ENCODE data around the gene CALHM4.

The CALHM4 gene

DNA sequence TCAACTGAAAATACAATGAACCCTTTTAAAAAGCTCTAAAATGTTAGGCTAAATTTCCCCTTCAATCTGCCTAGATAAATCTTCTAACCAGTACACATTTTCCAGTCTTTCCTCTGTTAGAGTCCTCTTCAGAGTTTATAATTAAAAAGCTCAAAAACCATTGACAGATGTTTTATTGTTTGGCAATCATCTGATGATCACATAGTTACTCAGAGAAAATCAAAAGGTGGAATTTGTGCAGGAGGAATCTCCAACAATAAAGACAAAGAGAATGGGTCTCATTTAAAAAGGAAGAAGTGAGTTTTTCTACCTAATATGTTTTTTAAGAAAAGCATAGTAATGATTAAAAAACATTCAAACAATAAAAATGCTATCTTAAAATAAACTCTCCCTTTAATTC is 11.1 kb upstream of the CALHM4 start:
- DNase-seq: no peak

DNA sequence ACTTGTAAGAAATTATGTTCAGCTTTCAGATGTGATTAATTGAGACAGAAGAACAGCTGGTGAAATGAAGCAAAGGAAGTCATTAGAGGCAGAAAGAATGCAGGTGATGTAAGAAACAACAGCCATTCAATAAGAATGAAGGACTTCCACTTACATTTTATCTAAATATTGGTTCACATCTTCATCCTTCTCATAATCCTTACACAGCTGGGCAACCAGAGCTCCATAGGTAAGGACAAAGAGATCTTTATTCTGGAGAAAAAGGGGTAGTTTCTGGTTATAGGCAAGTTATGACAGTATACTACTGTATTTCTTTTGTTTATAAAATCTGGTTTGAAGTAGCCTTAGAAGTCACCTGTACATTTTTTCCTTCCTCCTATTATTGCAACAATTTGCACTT is 10.4 kb upstream of the CALHM4 start:
- peak in 1 of 2 experiments; percentile 24 for DNase-seq

DNA sequence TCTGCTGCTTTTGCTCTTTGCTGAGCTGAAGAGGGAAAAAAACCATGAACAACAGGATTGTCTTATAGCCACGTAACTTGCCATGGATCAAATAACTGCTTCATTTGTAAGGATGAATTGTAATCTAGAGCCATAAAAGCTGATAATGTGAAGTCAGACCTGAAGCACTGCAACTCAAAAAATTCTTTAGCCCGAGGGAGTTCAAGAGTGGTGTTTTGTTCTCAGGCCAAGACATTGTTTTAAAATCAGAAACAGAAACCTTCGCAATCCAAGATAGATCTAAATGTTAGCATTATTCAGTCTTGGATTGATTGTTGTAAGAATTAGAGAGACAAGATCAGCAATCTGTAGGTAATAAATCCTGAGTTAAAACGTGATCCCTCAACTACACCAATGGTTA is 7.9 kb upstream of the CALHM4 start, which contains the start of gene TRAPPC3L:
Gene TRAPPC3L (minus strand): TSS at position 34 of the 400 bp plus-strand sequence. CDS start 170 bp downstream, outside the sequence.
- DNase-seq: no peak

DNA sequence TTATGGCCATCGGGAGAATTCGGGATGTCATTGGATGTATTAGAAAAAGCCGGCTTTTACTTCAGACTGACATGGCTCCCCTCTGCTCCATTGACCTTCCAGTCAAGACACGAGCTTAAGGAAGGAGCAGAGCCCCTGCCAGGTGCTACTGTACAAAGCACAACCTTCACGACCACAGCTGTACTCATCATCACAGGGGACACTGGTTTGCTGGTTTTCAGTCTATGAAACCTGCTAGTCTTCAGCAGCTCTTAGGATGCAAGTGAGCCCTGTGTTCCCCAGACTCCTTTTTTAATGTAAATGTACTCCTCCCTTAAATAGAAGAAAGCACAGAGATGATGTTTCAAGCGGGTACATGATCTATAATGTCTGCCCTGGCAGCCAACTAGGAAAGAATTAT is 6.2 kb upstream of the CALHM4 start:
- DNase-seq: no peak

DNA sequence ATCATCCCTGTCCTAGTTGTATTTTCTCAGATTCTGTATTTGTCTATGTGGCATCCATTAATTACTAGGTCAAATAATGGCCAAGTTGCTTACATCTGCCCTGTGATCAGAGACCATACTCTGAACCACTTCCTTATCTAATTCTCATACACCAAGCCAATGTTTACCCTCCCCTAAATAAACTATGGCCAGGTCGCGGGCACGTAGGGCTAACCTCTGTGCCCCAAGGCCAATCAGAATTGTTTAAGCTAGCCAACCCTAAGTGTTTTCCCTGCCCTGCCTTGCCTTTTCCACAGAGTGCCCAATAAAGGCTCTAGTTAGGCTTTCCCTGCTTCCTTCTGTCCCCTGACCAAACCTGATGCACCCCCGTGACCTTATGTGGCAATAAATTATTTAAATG is 2.8 kb upstream of the CALHM4 start:
- DNase-seq: no peak

DNA sequence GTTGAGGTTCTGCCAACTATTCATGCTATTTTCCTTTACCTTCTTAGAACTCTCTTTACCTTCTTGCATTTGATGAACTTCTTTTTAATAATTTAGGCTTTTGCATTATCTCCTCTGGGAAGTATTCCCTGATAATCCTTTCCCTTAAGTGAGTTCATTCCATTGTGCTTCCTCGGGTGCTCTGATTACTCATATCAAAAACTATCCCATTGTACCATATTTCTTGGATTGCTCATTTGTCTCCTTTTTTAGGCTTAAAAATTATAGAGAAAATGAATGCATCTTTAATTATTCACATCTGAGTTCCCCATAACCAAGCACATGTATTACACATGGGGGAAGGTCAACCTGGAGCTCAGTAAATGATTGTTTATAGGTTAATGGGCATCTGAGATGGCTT is 2.5 kb downstream of the CALHM4 start:
- DNase-seq: no peak

DNA sequence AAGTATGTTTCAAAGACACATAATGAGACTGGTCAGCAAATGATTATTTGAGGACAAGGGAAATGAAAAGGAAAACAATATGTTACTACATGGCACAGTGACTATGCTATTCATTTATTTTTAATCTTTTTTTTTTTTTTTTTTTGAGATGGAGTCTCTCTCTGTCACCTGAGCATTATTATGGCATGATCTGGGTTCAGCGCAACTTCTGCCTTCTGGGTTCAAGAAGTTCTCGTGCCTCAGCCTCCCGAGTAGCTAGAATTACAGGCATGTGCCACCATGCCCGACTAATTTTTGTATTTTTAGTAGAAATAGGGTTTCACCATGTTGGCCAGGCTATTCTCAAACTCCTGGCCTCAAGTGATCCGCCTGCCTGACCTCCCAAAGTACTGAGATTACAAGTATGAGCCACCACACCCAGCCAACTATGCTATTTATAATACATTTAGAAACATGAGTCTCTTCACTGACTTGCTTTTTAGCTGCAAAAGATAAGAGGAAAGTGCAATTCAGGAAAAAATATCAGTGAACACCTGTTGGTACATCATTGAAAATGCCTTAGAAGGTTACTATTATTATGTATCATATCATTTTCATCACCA is 3.4 kb downstream of the CALHM4 start:
- DNase-seq: no peak

DNA sequence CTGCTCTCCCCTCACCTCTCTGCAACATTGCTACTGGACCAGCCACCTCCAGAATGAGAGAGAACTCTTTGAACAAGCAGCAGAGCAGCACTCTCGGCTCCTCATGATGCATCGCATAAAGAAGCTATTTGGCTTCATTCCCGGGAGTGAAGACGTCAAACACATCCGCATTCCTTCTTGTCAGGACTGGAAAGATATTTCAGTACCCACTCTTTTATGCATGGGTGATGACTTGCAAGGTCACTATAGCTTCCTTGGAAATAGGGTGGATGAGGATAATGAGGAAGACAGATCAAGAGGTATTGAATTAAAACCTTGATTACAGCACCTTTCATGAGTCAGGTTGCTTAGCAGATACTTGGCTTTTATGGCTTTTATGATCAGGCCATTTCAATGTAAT is 4.3 kb downstream of the CALHM4 start:
- DNase-seq: no peak

DNA sequence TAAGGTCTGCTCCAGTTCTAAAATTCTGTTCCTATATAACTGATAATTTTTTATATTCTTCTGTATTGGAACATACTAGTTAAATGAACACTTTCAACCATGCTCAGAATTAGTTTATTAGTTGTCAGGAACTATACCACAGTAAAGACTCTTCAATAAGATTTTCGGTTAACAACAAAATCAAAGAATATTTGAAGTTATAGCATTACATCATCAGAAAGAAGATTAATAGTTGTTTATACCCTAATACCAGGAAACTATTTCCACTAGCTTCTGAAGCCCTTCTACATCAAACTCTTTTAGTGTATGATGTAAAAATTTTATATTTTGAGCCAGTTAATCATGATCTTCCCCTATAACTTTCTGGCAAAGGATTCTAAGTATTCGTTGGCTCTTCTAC is 6.6 kb downstream of the CALHM4 start:
- DNase-seq: no peak

DNA sequence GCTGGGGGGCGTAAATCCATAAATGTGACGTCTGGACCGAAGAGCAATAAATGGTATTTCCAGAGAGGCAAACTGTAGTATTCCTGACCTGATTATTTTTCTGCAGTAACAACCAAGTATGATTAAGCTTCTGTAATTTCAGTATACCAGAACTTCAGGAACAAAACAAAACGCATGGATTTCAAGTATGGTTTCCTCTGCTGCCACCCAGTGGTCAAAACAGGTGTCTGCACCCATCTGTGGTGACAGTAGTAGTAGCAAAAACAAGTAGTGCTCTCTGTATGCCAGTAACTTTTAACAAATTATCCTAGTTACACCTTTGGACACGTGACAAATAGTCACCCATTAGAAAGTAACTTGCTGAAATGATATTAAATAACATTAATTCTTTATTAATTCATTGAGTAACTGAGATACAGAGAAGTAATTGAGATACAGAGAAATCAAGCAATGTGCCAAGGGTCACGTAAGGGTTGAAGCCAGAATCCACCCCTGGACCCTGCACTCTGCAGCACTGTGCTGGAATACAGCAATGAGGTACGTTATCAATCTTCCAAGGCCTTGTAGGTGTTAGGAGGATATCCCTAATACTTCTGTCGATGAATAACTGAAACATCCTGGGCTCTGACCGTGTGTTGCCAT is 7.9 kb downstream of the CALHM4 start:
- peak; percentile 9 to 62 for DNase-seq

DNA sequence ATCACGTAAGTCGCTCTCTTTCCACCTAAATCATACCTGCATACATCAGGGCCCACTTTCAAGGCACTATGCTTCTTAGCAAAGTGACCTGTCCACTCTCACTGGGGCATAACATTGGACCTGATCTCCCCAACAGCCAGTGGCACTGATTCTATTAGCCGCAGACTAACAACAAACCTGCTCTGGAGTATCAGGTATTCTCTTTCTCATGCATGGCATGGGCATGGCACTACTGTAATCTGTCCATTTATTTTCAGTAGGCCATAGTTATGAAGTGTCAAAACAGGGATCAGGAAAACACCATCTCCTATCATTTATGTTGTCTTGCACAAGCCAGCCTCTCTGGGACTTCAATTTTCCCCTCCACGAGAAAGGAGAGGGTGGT is 8.5 kb downstream of the CALHM4 start:
- DNase-seq: no peak

DNA sequence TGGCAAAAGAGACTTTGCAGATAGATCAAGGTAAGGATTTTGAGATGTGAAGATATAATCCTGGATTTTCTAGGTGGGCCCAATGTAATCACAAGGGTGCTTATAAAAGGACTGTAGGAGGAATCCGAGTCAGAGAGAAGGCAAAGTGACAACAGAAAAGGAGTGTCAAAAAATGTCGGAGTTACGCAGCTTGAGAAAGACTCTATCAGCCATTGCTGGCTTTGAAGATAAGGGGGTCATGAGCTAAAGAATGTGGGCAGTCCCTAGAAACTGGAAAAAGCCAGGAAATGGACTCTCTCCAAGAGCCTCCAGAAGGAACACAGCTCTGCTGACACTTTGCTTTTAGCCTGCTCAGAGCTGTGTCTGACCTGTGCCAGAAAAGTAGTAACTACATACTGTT is 9.1 kb downstream of the CALHM4 start:
- DNase-seq: no peak

DNA sequence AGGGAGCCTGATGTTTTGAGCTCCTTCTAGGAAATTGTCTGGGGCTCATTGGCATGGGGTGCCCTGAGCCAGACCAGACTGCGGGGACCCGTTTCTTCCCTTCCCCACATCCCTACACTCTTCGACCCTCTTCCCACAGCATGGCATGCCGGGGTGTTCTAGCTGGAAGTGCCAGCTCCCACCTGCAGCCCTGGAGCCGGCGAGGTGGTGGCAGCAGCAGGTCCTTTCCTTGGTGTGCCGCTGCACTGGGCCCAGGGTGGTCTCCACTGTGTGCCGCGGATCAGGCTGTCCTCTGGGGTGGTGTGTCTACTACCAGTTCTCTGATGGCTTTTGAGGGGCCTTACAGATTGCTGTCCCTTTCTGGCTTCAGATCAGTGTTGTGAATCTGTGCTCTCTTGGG is 10.3 kb downstream of the CALHM4 start:
- no peak for DNase-seq

DNA sequence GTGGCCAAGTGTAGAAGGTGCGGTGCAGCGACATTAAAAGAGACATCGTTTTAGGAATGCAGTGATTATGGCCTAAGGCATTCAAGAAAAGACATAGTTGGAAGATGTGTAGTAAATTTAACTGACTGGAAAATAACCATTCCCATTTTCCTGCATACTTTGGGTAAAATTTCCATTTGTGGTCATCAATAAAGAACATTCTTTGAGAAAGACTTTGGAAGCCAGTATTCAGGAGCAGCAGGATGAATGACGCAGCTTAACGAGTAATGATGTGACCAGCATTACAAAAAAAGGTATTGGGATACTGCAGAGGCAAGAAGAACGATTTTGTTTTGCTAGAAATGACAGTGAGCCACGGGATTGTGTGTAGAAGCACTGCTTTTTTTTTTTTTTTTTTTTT is 10.8 kb downstream of the CALHM4 start:
- DNase-seq: no peak

DNA sequence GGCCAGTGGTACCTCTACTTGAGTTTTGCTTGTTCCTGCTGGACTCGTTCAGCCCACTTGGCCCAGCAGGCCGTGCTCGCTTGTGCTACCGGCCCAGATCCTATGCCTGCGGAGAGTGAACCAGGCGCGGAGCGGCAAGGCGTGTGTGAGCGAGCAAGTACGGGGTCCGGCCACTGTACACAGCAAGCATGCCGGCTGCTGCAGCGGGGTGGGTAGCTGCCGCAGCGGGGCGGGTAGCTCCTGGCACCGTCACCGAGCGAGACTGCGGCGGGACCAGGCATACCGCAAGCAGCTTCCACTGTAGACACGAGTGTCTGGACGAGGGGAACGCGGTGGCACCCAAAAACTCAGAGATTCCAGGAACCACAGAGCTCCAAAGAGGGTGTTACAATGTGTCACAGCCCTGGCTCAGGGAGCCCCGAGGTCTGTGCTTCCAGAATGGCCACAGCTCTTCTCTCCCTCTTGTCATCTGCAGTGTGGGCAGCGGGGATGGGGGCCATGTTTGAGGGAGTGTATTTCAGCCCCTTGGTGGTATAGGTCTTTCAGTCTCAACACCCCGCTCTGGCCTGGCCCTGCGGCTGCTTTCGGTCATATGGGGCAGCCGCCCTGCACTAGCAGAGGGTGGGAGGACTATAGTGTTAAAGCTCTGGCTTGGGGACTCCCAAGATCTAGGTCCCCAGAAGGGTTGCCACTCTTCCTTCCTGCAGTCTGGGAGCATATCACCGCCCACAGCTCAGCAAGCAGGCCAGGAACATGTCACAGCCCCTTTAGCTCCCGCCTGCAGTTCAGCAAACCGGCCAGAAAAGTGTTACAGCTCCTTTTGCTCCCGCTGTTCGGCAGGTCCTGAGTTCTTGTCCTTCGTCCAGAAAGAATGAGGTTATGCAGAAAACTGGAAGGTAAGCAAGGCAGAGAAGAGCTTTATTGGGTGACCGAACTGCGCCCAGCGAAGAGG is 11.6 kb downstream of the CALHM4 start:
- no peak for DNase-seq

DNA sequence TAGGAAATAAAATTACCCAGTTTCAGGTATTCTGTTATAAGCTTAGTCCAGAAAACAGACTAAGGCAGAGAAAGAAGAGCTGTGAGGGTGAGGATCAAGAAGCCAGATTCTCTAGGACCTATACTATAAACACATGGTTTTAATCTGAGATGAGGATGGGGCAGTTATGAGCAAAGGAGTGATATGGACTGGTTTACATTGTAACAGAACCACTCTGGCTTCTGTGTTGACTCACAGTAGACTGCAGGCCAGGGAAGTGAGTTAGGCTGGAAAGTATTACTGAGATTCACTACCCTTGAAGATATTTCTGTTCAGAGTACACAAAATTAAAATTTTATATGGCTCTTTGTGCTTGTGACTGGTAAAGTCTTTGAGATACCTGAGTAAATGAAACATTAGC is 14.6 kb downstream of the CALHM4 start:
- DNase-seq: no peak

DNA sequence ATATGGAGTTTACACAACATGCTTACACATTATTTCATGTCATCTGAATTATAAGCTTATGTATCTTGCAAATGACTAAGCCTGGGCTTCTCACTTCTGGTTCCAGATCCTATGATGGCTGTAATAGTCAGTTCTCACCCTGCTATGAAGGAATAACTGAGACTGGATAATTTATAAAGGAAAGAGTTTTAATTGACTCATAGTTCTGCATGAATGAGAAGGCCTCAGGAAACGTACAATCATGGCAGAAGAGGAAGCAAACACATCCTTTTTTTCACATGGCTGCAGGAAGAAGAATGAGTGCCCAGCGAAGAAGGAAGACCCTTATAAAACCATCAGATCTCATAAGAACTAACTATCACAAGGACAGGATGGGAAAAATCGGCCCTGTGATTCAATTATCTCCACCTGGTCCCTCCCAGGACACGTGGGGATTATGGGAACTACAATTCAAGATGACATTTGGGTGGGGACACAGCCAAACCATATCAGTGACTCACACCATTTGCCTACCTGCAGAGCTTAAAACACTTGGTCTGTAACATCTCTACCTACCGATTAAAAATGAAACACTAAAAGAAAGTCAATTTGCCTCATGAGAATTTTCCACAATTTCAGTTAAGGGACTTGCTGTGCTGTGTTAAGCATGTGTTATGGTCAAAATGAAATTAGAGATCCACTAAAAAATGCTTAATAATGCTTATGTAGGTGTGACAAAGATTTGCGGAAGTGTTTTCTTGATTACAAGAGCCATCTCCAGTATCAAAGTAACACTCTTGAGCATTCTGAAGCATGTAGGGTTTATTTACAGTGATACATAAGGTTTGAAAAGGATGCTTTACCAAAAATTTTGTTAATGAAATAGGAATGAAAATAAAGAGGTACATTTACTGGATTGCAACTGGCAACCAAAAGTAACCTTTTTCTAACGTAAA is 15.5 kb downstream of the CALHM4 start:
- DNase-seq: no peak

DNA sequence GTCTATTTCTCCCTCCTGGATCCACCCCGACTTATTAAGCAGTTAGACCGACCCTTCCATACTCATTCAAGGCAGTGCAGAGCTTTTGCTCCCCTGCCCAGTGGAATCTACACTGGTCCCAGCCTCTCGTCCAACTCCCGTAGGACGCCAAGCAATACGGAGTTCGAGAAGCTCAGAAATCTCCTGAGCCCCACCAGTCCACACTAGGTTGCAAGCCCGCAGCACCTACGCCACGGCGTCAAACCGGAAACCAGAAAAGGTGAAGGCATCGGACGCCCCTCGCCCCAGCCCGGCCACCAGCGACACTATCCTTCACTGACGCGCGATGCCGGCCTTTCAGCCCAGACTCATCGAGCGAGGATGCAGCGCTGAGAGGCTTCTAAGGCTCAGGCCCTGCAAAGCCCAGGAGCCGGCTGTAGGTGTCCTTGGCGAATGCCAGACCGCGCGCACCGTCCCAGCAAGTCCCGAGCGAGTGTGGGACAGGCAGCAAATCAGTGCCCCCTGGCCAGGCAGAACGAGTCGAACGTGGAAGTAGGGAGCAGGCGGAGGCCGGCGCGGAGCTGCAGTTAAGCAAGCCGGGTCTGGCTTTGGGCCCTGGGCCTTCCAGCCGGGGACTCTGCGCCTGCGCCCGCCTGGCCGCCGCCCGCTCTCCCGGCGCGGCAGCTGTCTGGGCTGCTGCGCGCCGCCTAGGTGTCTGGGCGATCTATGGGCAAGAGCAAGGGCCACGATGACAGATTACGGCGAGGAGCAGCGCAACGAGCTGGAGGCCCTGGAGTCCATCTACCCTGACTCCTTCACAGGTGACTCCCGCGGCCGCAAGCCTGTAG is 17.5 kb downstream of the CALHM4 start, which contains the start of gene RWDD1:
Gene RWDD1 (plus strand): TSS at position 649 of the 827 bp plus-strand sequence. CDS start 79 bp downstream, at position 728.
- DNase-seq: peak; percentile 94 to 99

DNA sequence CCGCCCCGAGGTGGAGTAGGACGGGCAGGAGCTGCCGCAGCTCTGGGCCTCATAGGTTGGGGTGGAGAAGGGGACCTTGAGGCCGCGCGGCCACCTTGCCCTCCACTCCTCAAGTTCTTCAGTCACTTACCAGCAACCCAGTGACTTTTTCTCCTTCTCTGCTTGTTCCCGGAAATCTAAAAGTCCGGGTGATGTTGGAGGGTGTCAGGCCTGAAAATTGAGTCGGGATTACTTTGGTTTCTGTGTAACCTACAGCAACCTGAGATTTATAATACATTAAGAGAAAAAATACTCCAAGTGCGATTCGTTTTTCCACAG is 18.1 kb downstream of the CALHM4 start:
- DNase-seq: no peak

DNA sequence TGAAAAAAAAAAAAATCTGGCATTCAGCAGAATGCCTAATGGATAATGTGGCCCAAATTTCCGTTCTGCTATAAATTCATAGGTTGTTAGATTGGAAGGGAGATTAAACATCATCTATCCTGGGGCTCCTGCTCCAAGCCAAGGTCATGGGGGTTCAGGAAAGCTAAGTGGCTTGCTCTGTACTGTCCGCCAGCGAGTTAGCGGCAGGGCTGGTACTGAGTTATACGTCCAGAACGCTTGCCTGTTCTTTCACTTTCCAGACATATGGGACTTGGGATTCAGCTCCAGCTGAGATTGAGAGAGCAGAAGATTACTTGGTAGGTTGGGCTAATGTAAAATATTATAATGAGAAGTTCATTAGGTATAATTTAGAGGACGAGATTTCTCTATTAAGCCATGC is 18.6 kb downstream of the CALHM4 start:
- peak; percentile 11 to 59 for DNase-seq

DNA sequence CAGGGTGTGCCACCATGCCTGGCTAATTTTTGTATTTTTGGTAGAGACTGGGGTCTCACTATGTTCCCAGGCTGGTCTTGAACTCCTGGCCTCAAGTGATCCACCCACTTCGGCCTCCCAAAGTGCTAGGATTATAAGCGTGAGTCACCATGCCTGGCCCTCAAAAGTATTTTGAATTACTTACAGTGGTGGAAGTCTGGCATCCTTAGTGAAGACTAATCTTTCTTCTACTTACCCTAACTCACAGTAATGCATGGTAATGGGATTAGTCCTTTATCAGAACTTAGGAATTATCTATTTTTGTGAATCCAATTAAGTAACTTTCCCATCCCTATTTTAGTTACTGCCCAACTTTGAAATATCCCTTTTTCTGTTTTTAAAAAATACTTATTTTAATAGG is 21.7 kb downstream of the CALHM4 start:
- no peak for DNase-seq

DNA sequence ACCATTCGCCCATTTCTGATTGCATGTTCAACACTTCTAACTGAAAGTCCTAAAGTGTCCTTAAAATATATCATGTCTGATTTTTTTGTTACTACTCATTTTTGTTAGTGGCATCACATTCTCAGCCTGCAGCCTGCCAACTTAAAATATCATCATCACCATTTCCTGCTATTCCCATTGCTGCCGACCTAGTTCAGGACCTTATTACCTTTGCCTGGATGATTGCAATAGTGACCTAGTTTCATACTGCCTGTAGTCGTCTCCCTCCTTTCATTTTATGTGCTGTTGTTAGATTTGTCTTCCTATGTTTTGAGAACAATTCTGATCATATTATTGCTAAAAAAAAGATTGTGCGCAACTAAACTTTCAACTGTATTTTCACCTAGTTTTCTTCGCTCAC is 23.9 kb downstream of the CALHM4 start:
- DNase-seq: no peak
